ENCODE measurements around the gene NOL8.

The NOL8 gene

DNA sequence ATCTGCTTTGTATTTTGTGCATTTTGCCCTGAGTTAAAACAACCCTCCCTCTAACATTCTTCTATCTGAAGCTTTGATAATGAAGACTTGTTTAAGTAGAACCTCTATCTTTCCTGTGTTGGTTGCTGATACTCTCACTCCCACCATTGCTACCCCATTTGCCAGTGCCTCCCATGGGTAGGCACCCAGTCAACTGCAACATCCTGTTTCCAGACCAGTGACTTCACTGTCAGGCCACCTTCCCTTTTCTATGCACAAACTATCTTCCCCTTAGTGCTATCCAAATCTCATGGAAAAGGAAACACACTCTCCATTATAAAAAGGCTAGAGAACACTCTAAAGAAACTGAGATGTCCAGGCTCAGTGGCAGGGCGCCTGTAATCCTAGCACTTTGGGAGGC, 26.0 kb downstream of the NOL8 start:
- Histone ChIP-seq H3K4me3 (ENCODE audit: low read length in 2 of 2) (no peak overlapping the region), H2BK120ac (ENCODE audit: low read depth, low read length) (no peak overlapping the region), H3K9ac (ENCODE audit: low read depth, low read length, poor library complexity) (no peak overlapping the region), H2BK5ac (ENCODE audit: low read length) (no peak overlapping the region), H2AK5ac (ENCODE audit: low read depth, low read length) (no peak overlapping the region), H3K9me3 (replicated peaks in 1 of 2; ENCODE audit: control insufficient read depth in 2 of 2, insufficient read depth in 1 of 2, low read depth in 1 of 2, low read length in 2 of 2) (no peaks in the 10 kb centered on the region), H3K14ac (ENCODE audit: low read length) (no peak overlapping the region), H2BK12ac (ENCODE audit: low read length) (no peak overlapping the region), H3K4ac (ENCODE audit: low read length) (no peak overlapping the region), H4K8ac (ENCODE audit: low read depth, low read length) (no peak overlapping the region), H2AFZ (ENCODE audit: low read length) (no peak overlapping the region), H2BK15ac (ENCODE audit: low read length) (no peak overlapping the region), H3K4me1 (ENCODE audit: control insufficient read depth in 2 of 2, insufficient read depth in 1 of 2, low read depth in 1 of 2, low read length in 2 of 2) (peaks cover 3 to 5% of the 10 kb centered on the region in 2 donors), H4K91ac (ENCODE audit: low read depth, low read length, poor library complexity) (no peak overlapping the region), H3K4me2 (ENCODE audit: insufficient read depth, low read length, poor library complexity, severe bottlenecking) (no peak overlapping the region), H3K27me3 (ENCODE audit: control insufficient read depth in 3 of 3, insufficient read depth in 3 of 3, low read depth in 1 of 3, low read length in 3 of 3) (no peaks in the 10 kb centered on the region), H3K79me1 (ENCODE audit: low read depth, low read length) (no peaks in the 10 kb centered on the region), H3K18ac (ENCODE audit: low read length) (no peak overlapping the region), H3K36me3 (replicated peaks in 1 of 2; ENCODE audit: control insufficient read depth in 2 of 2, insufficient read depth in 2 of 2, low read length in 2 of 2) (peaks cover 11 to 81% of the 10 kb centered on the region in 2 donors), H3K23ac (ENCODE audit: low read depth, low read length, poor library complexity) (no peak overlapping the region), H3K27ac (replicated peaks; ENCODE audit: low read length) (no peak overlapping the region)
- no peak for DNase-seq (ENCODE audit: low spot score)
- WGBS, 2 donors (ENCODE audit: extremely low coverage in 2 of 2, insufficient read length in 2 of 2, insufficient replicate concordance in 1 of 2), result no CpG with 5 or more reads among the region's 1 CpG

DNA sequence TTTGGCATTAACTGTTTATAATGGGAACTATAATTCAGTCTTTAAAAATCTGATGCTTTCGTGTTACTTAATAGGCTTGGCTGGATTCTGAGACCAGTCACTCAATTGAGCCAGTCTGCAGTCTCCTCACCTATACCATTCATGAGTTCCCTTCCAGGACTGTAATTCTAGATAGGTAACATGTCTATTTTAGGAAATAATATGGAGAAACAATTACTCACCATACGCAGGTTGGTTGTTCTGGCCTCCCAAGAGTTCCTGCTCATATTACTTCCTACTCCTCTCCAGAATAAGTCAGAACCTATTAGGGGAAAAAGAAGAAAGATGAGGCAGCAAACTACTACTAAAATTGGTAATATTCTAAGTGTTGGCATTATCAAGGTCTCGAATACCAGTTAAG, 27.1 kb downstream of the NOL8 start:
- Histone ChIP-seq H2BK5ac (ENCODE audit: low read length) (no peak overlapping the region), H3K27ac (replicated peaks; ENCODE audit: low read length) (no peak overlapping the region), H2AK5ac (ENCODE audit: low read depth, low read length) (no peak overlapping the region), H2BK12ac (ENCODE audit: low read length) (no peak overlapping the region), H2BK15ac (ENCODE audit: low read length) (no peak overlapping the region), H3K14ac (ENCODE audit: low read length) (no peak overlapping the region), H3K36me3 (replicated peaks in 1 of 2; ENCODE audit: control insufficient read depth in 2 of 2, insufficient read depth in 2 of 2, low read length in 2 of 2) (peaks cover 11 to 70% of the 10 kb centered on the region in 2 donors), H2AFZ (ENCODE audit: low read length) (no peak overlapping the region), H4K91ac (ENCODE audit: low read depth, low read length, poor library complexity) (no peak overlapping the region), H3K4me2 (ENCODE audit: insufficient read depth, low read length, poor library complexity, severe bottlenecking) (no peak overlapping the region), H2BK120ac (ENCODE audit: low read depth, low read length) (no peak overlapping the region), H3K27me3 (ENCODE audit: control insufficient read depth in 3 of 3, insufficient read depth in 3 of 3, low read depth in 1 of 3, low read length in 3 of 3) (no peaks in the 10 kb centered on the region), H3K23ac (ENCODE audit: low read depth, low read length, poor library complexity) (no peak overlapping the region), H3K9ac (ENCODE audit: low read depth, low read length, poor library complexity) (no peak overlapping the region), H3K79me1 (ENCODE audit: low read depth, low read length) (no peaks in the 10 kb centered on the region), H4K8ac (ENCODE audit: low read depth, low read length) (no peak overlapping the region), H3K4me3 (ENCODE audit: low read length in 2 of 2) (no peak overlapping the region), H3K4ac (ENCODE audit: low read length) (no peak overlapping the region), H3K18ac (ENCODE audit: low read length) (no peak overlapping the region), H3K4me1 (ENCODE audit: control insufficient read depth in 2 of 2, insufficient read depth in 1 of 2, low read depth in 1 of 2, low read length in 2 of 2) (peaks cover 3 to 5% of the 10 kb centered on the region in 2 donors), H3K9me3 (replicated peaks in 1 of 2; ENCODE audit: control insufficient read depth in 2 of 2, insufficient read depth in 1 of 2, low read depth in 1 of 2, low read length in 2 of 2) (no peaks in the 10 kb centered on the region)
- no CpG with 5 or more reads among the region's 3 CpGs for WGBS, 2 donors (ENCODE audit: extremely low coverage in 2 of 2, insufficient read length in 2 of 2, insufficient replicate concordance in 1 of 2)
- DNase-seq (ENCODE audit: low spot score), result no peak

DNA sequence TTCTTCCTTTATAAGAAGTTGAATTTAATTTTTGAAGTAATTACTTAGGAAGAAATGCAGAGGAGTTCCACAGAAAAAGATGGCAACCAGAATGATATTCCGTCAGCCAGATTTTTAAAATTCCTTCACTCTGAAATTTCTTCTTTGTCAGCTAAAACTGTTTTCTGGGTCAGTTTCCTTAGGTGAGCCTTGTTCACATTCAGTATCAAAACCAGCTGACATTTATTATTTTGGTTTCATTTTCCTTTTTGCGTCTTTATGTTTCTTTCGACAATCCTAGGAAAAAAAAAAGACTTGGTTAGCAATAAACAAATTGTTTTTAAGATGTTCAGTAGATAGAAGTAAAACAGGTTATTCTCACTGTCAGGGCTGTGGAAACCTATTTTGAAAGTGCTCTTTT, 27.5 kb downstream of the NOL8 start:
- Histone ChIP-seq H3K14ac (ENCODE audit: low read length) (no peak overlapping the region), H2BK5ac (ENCODE audit: low read length) (no peak overlapping the region), H2BK15ac (ENCODE audit: low read length) (no peak overlapping the region), H4K91ac (ENCODE audit: low read depth, low read length, poor library complexity) (no peak overlapping the region), H2AK5ac (ENCODE audit: low read depth, low read length) (no peak overlapping the region), H2BK120ac (ENCODE audit: low read depth, low read length) (no peak overlapping the region), H2BK12ac (ENCODE audit: low read length) (no peak overlapping the region), H3K4ac (ENCODE audit: low read length) (no peak overlapping the region), H4K8ac (ENCODE audit: low read depth, low read length) (no peak overlapping the region), H3K27ac (replicated peaks; ENCODE audit: low read length) (no peak overlapping the region), H3K18ac (ENCODE audit: low read length) (no peak overlapping the region), H3K4me2 (ENCODE audit: insufficient read depth, low read length, poor library complexity, severe bottlenecking) (no peak overlapping the region), H3K27me3 (ENCODE audit: control insufficient read depth in 3 of 3, insufficient read depth in 3 of 3, low read depth in 1 of 3, low read length in 3 of 3) (no peaks in the 10 kb centered on the region), H2AFZ (ENCODE audit: low read length) (no peak overlapping the region), H3K4me1 (ENCODE audit: control insufficient read depth in 2 of 2, insufficient read depth in 1 of 2, low read depth in 1 of 2, low read length in 2 of 2) (peaks cover 3 to 5% of the 10 kb centered on the region in 2 donors), H3K79me1 (ENCODE audit: low read depth, low read length) (no peaks in the 10 kb centered on the region), H3K4me3 (ENCODE audit: low read length in 2 of 2) (no peak overlapping the region), H3K9me3 (replicated peaks in 1 of 2; ENCODE audit: control insufficient read depth in 2 of 2, insufficient read depth in 1 of 2, low read depth in 1 of 2, low read length in 2 of 2) (no peaks in the 10 kb centered on the region), H3K23ac (ENCODE audit: low read depth, low read length, poor library complexity) (no peak overlapping the region), H3K9ac (ENCODE audit: low read depth, low read length, poor library complexity) (no peak overlapping the region), H3K36me3 (replicated peaks in 1 of 2; ENCODE audit: control insufficient read depth in 2 of 2, insufficient read depth in 2 of 2, low read length in 2 of 2) (peaks cover 11 to 65% of the 10 kb centered on the region in 2 donors)
- WGBS, 2 donors (ENCODE audit: extremely low coverage in 2 of 2, insufficient read length in 2 of 2, insufficient replicate concordance in 1 of 2), result no CpG with 5 or more reads among the region's 3 CpGs
- no peak for DNase-seq (ENCODE audit: low spot score)

DNA sequence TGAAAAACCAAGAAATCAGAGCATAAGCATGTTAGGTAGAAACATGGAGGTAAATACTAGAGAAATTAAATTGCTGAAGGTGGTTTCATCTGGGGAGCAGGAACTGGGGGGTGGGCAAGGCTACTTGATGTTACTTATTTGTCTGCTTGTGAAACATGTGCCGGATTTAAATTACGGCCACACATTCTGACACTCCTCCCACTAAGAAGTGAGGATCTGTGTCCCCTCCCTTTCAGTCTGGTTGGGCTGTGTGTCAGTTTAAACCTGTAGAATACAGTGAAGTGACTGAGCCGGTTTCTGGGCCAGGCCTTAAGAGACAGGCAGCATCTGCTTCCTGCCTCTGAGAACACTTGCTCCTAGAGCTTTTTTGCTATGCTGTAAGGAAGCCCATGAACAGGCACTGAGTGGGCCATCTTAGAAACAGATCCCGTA, 29.3 kb downstream of the NOL8 start:
- no peak overlapping the region for H2AK5ac ChIP-seq (ENCODE audit: low read depth, low read length)
- H2AFZ ChIP-seq (ENCODE audit: low read length), result no peak overlapping the region
- H4K8ac ChIP-seq (ENCODE audit: low read depth, low read length), result no peak overlapping the region
- no peak overlapping the region for H3K4ac ChIP-seq (ENCODE audit: low read length)
- no peak overlapping the region for H3K4me3 ChIP-seq (ENCODE audit: low read length in 2 of 2)
- no peak overlapping the region for H2BK12ac ChIP-seq (ENCODE audit: low read length)
- no peak for DNase-seq (ENCODE audit: low spot score)
- H3K9me3 ChIP-seq (replicated peaks in 1 of 2; ENCODE audit: control insufficient read depth in 2 of 2, insufficient read depth in 1 of 2, low read depth in 1 of 2, low read length in 2 of 2), result peaks cover 0 to 3% of the 10 kb centered on the region in 2 donors
- H3K27ac ChIP-seq (replicated peaks; ENCODE audit: low read length), result no peak overlapping the region
- H3K4me2 ChIP-seq (ENCODE audit: insufficient read depth, low read length, poor library complexity, severe bottlenecking), result no peak overlapping the region
- H3K4me1 ChIP-seq (ENCODE audit: control insufficient read depth in 2 of 2, insufficient read depth in 1 of 2, low read depth in 1 of 2, low read length in 2 of 2), result peaks cover 7 to 9% of the 10 kb centered on the region in 2 donors
- H2BK15ac ChIP-seq (ENCODE audit: low read length), result no peak overlapping the region
- no peaks in the 10 kb centered on the region for H3K27me3 ChIP-seq (ENCODE audit: control insufficient read depth in 3 of 3, insufficient read depth in 3 of 3, low read depth in 1 of 3, low read length in 3 of 3)
- no peak overlapping the region for H3K18ac ChIP-seq (ENCODE audit: low read length)
- no CpG with 5 or more reads among the region's 4 CpGs for WGBS, 2 donors (ENCODE audit: extremely low coverage in 2 of 2, insufficient read length in 2 of 2, insufficient replicate concordance in 1 of 2)
- peaks cover 3% of the 10 kb centered on the region for H3K79me1 ChIP-seq (ENCODE audit: low read depth, low read length)
- no peak overlapping the region for H2BK120ac ChIP-seq (ENCODE audit: low read depth, low read length)
- H3K23ac ChIP-seq (ENCODE audit: low read depth, low read length, poor library complexity), result no peak overlapping the region
- H3K36me3 ChIP-seq (replicated peaks in 1 of 2; ENCODE audit: control insufficient read depth in 2 of 2, insufficient read depth in 2 of 2, low read length in 2 of 2), result peaks cover 8 to 57% of the 10 kb centered on the region in 2 donors
- no peak overlapping the region for H2BK5ac ChIP-seq (ENCODE audit: low read length)
- H3K14ac ChIP-seq (ENCODE audit: low read length), result no peak overlapping the region
- H4K91ac ChIP-seq (ENCODE audit: low read depth, low read length, poor library complexity), result no peak overlapping the region
- H3K9ac ChIP-seq (ENCODE audit: low read depth, low read length, poor library complexity), result no peak overlapping the region

Data from neuronal stem cell (in vitro differentiated cells).